ENCODE measurements around the gene VENTX.

- no peak for TF ChIP-seq CTCF (IDR thresholded peaks at IDR 0.05; ENCODE audit: extremely low read depth in 1 of 2, insufficient read depth in 1 of 2, low read depth in 1 of 2, low read length in 2 of 2)
- no peak for TF ChIP-seq POLR2A (IDR thresholded peaks at IDR 0.05; ENCODE audit: low read depth, low read length)
- no peak for TF ChIP-seq EZH2 (IDR thresholded peaks at IDR 0.05; ENCODE audit: borderline replicate concordance, low read depth, low read length, severe bottlenecking)
These were observed 37.6 kb upstream of the VENTX start for GRCh38 chr10:133199992-133200611.

All from endothelial cell of umbilical vein (primary cell).